ENCODE results near the gene GAPDH.

GRCh38 chr12:6556857-6557256 is 22.5 kb downstream of the GAPDH start:
- TF ChIP-seq CTCF (IDR thresholded peaks at IDR 0.05) (no peak), EZH2 (IDR thresholded peaks at IDR 0.05; ENCODE audit: borderline replicate concordance, insufficient read depth, low read depth, low read length, poor library complexity, severe bottlenecking) (no peak)

Measured in B cell (primary cell).